Endothelial cell (in vitro differentiated cells): Measurements from ENCODE around the gene AGPAT1. TPM values are rescaled to one million over a fixed set of nuclear protein-coding genes. Genes with fewer than 3 reads are reported as not detected.
"Not testable (repeated sequence)": the region's sequence is repeated elsewhere in the genome, so short reads cannot be mapped to it uniquely, and the experiment has no call there.

Source experiments
- DNase-seq: peaks from one replicate; pipeline ENCODE4 v3.0.0; 2021; ENCODE audit warnings: low spot score
- H3K27ac Mint-ChIP-seq: one replicate; pipeline ENCODE4 v1.8.0; 2021; ENCODE audit warnings: mixed read lengths, inconsistent platforms; ENCODE audit not compliant: unreplicated experiment
- H3K27me3 Mint-ChIP-seq: one replicate; pipeline ENCODE4 v1.8.0; 2021; ENCODE audit warnings: mild to moderate bottlenecking, moderate library complexity, mixed read lengths, inconsistent platforms; ENCODE audit not compliant: unreplicated experiment
- H3K36me3 Mint-ChIP-seq: one replicate; pipeline ENCODE4 v1.8.0; 2021; ENCODE audit warnings: mild to moderate bottlenecking, low read depth, mixed read lengths, inconsistent platforms; ENCODE audit not compliant: unreplicated experiment
- H3K4me1 Mint-ChIP-seq: one replicate; pipeline ENCODE4 v1.8.0; 2021; ENCODE audit warnings: mild to moderate bottlenecking, mixed read lengths, inconsistent platforms; ENCODE audit not compliant: unreplicated experiment
- H3K4me3 Mint-ChIP-seq: one replicate; pipeline ENCODE4 v1.8.0; 2021; ENCODE audit warnings: mild to moderate bottlenecking, mixed read lengths, inconsistent platforms; ENCODE audit not compliant: unreplicated experiment
- H3K9me3 Mint-ChIP-seq: one replicate; pipeline ENCODE4 v1.8.0; 2021; ENCODE audit warnings: mixed read lengths, inconsistent platforms; ENCODE audit not compliant: unreplicated experiment
- CTCF ChIP-seq: fragments of 200-600 bp; sonication (generic); IDR thresholded peaks from one replicate; pipeline ENCODE4 v1.5.0; 2021; ENCODE audit warnings: antibody characterized with exemption; ENCODE audit not compliant: unreplicated experiment
- total RNA-seq: library from RNA; stranded (reverse); fragmentation: NEBNext Ultra II Directional; extraction: Animal tissue kit (Norgen Biotek cat#: 25700); gene quantifications from one replicate; pipeline ENCODE4 v1.2.1, GENCODE V29; 2021; ENCODE audit not compliant: unreplicated experiment

The AGPAT1 gene
- total RNA-seq, 1 donor from 2014 or later = 93.3 TPM

GRCh38 chr6:32146287-32146686 is 29.6 kb downstream of the AGPAT1 start:
- H3K4me3 Mint-ChIP-seq = no peak overlapping the region
- DNase-seq = no peak
- no peak overlapping the region for H3K27ac Mint-ChIP-seq
- H3K9me3 Mint-ChIP-seq = no peaks in the 10 kb centered on the region
- H3K27me3 Mint-ChIP-seq = peaks cover 23% of the 10 kb centered on the region
- H3K36me3 Mint-ChIP-seq = peaks cover 7% of the 10 kb centered on the region
- TF ChIP-seq CTCF = no peak
- peaks cover 24% of the 10 kb centered on the region for H3K4me1 Mint-ChIP-seq

- H3K4me3 Mint-ChIP-seq, H3K9me3 Mint-ChIP-seq, H3K27ac Mint-ChIP-seq, H3K36me3 Mint-ChIP-seq, DNase-seq: not testable (repeated sequence)
- Mint-ChIP-seq H3K4me1 (peaks cover 13% of the 10 kb centered on the region), H3K27me3 (peaks cover 14% of the 10 kb centered on the region)
These were observed 31.6 kb downstream of the AGPAT1 start for GRCh38 chr6:32144238-32144637.

GRCh38 chr6:32140420-32141046 is 35.4 kb downstream of the AGPAT1 start:
- H3K4me3 Mint-ChIP-seq = no peak overlapping the region
- no peaks in the 10 kb centered on the region for H3K4me1 Mint-ChIP-seq
- no peaks in the 10 kb centered on the region for H3K9me3 Mint-ChIP-seq
- no peak for TF ChIP-seq CTCF
- no peak overlapping the region for H3K27ac Mint-ChIP-seq
- H3K36me3 Mint-ChIP-seq = no peaks in the 10 kb centered on the region
- H3K27me3 Mint-ChIP-seq = peaks cover 3% of the 10 kb centered on the region
- DNase-seq = no peak

- Mint-ChIP-seq H3K9me3 (no peaks in the 10 kb centered on the region), H3K4me3 (no peak overlapping the region), H3K27me3 (peaks cover 3% of the 10 kb centered on the region), H3K4me1 (no peaks in the 10 kb centered on the region), H3K27ac (no peak overlapping the region), H3K36me3 (no peaks in the 10 kb centered on the region)
- no peak for DNase-seq
- TF ChIP-seq CTCF = no peak
These were observed 36.3 kb downstream of the AGPAT1 start for GRCh38 chr6:32139590-32139989.

- no peaks in the 10 kb centered on the region for H3K4me1 Mint-ChIP-seq
- no peaks in the 10 kb centered on the region for H3K27me3 Mint-ChIP-seq
- H3K36me3 Mint-ChIP-seq = no peaks in the 10 kb centered on the region
- TF ChIP-seq CTCF = no peak
- H3K4me3 Mint-ChIP-seq = no peak overlapping the region
- H3K9me3 Mint-ChIP-seq = no peaks in the 10 kb centered on the region
- no peak overlapping the region for H3K27ac Mint-ChIP-seq
- DNase-seq = no peak
These were observed 38.4 kb downstream of the AGPAT1 start for GRCh38 chr6:32137454-32137853.
